ENCODE data around the gene MAGEB6. TPM values are rescaled to one million over a fixed set of nuclear protein-coding genes. Genes with fewer than 3 reads are reported as not detected.
"Not testable (repeated sequence)": the region's sequence is repeated elsewhere in the genome, so short reads cannot be mapped to it uniquely, and the experiment has no call there.

MAGEB6 gene
- total and polyA plus RNA-seq, 2 of the 4 experiments (the other 2 are of a cell fraction), result not detected

- H4K20me1 ChIP-seq (ENCODE audit: insufficient read depth, low read length), result no peaks in the 10 kb centered on the region
- no peak overlapping the region for H2BK5ac ChIP-seq (ENCODE audit: low read depth, low read length, poor library complexity, severe bottlenecking)
- no peak for TF ChIP-seq SMC3 (IDR thresholded peaks at IDR 0.05; ENCODE audit: low read depth, low read length)
- TF ChIP-seq USF2 (IDR thresholded peaks at IDR 0.05; ENCODE audit: low read depth, low read length), result no peak
- H3K27me3 ChIP-seq (ENCODE audit: control insufficient read depth, insufficient read depth, low read length), result no peaks in the 10 kb centered on the region
- H3K4me2 ChIP-seq (ENCODE audit: low read depth, low read length), result no peak overlapping the region
- ChIA-PET POLR2A (ENCODE audit: unreplicated experiment) (no interaction called here), CTCF (no interaction called here)
- DNase-seq (no peak), ATAC-seq (ENCODE audit: low read depth) (no peak)
- H3K9ac ChIP-seq (ENCODE audit: low read depth, low read length), result no peak overlapping the region
- H3K4ac ChIP-seq (ENCODE audit: low read depth, low read length), result no peak overlapping the region
- no peaks in the 10 kb centered on the region for H3K9me3 ChIP-seq (ENCODE audit: control insufficient read depth, insufficient read depth, low read length)
- no peak overlapping the region for H3K56ac ChIP-seq (ENCODE audit: extremely low read depth, insufficient read depth, low read length)
- H4K91ac ChIP-seq (ENCODE audit: insufficient read depth, low read depth, low read length), result no peak overlapping the region
- H3K4me1 ChIP-seq (ENCODE audit: control insufficient read depth, insufficient read depth, low read length), result no peaks in the 10 kb centered on the region
- dilution Hi-C loops (cut with HindIII; ENCODE audit: low sequenced_read_pairs, unreplicated experiment) (no loop called here), in situ Hi-C loops (cut with MboI; ENCODE audit: low sequenced_read_pairs) (no loop called here), intact Hi-C loops (cut with micrococcal nuclease) (no loop called here)
- no peak overlapping the region for H4K5ac ChIP-seq (ENCODE audit: low read depth, low read length)
- H3K79me1 ChIP-seq (ENCODE audit: low read depth in 1 of 2, low read length in 2 of 2), result no peaks in the 10 kb centered on the region
- H3K27ac ChIP-seq (ENCODE audit: insufficient read depth, low read length), result no peak overlapping the region
- H2AK9ac ChIP-seq (replicated peaks; ENCODE audit: low read depth, low read length, poor library complexity), result no peak overlapping the region
- H3K23ac ChIP-seq (ENCODE audit: low read depth, low read length), result no peak overlapping the region
- no peak overlapping the region for H2BK15ac ChIP-seq (ENCODE audit: low read depth, low read length)
- BruUV-seq (replicated peaks), result no TSS peak
- H3K18ac ChIP-seq (ENCODE audit: low read depth, low read length), result no peak overlapping the region
- H4K8ac ChIP-seq (ENCODE audit: low read depth in 2 of 2, low read length in 2 of 2), result no peak overlapping the region
- H2BK120ac ChIP-seq (ENCODE audit: low read depth, low read length), result no peak overlapping the region
- H2AK5ac ChIP-seq (ENCODE audit: low read depth, low read length), result no peak overlapping the region
- no peak overlapping the region for H2BK20ac ChIP-seq (ENCODE audit: low read depth, low read length)
- H3K4me3 ChIP-seq (ENCODE audit: insufficient read depth, low read depth, low read length), result no peak overlapping the region
- H3K36me3 ChIP-seq (ENCODE audit: control insufficient read depth, insufficient read depth, low read length), result no peaks in the 10 kb centered on the region
- H3K9me1 ChIP-seq (ENCODE audit: insufficient read depth, low read length), result no peaks in the 10 kb centered on the region
- no peak overlapping the region for H3K14ac ChIP-seq (replicated peaks; ENCODE audit: low read depth, low read length)
- no peak overlapping the region for H2AFZ ChIP-seq (replicated peaks; ENCODE audit: low read length, poor library complexity)
These were observed 11.3 kb downstream of the MAGEB6 start for GRCh38 chrX:26203561-26203960.

GRCh38 chrX:26204717-26205116, 12.5 kb downstream of the MAGEB6 start:
- H3K79me1 ChIP-seq (ENCODE audit: low read depth in 1 of 2, low read length in 2 of 2); H3K9ac ChIP-seq (ENCODE audit: low read depth, low read length); intact Hi-C loops (cut with micrococcal nuclease); H3K56ac ChIP-seq (ENCODE audit: extremely low read depth, insufficient read depth, low read length); H4K8ac ChIP-seq (ENCODE audit: low read depth in 2 of 2, low read length in 2 of 2); H3K27ac ChIP-seq (ENCODE audit: insufficient read depth, low read length); in situ Hi-C loops (cut with MboI; ENCODE audit: low sequenced_read_pairs); H3K4me3 ChIP-seq (ENCODE audit: insufficient read depth, low read depth, low read length); H2BK15ac ChIP-seq (ENCODE audit: low read depth, low read length); ATAC-seq (ENCODE audit: low read depth); H3K36me3 ChIP-seq (ENCODE audit: control insufficient read depth, insufficient read depth, low read length); H3K4me2 ChIP-seq (ENCODE audit: low read depth, low read length); H2AFZ ChIP-seq (replicated peaks; ENCODE audit: low read length, poor library complexity); H4K91ac ChIP-seq (ENCODE audit: insufficient read depth, low read depth, low read length); BruUV-seq (replicated peaks); POLR2A ChIA-PET (ENCODE audit: unreplicated experiment); H2AK9ac ChIP-seq (replicated peaks; ENCODE audit: low read depth, low read length, poor library complexity); H3K18ac ChIP-seq (ENCODE audit: low read depth, low read length); H4K20me1 ChIP-seq (ENCODE audit: insufficient read depth, low read length); CTCF ChIA-PET; H2BK5ac ChIP-seq (ENCODE audit: low read depth, low read length, poor library complexity, severe bottlenecking); H2BK20ac ChIP-seq (ENCODE audit: low read depth, low read length); dilution Hi-C loops (cut with HindIII; ENCODE audit: low sequenced_read_pairs, unreplicated experiment); H4K5ac ChIP-seq (ENCODE audit: low read depth, low read length); H2BK120ac ChIP-seq (ENCODE audit: low read depth, low read length); H3K27me3 ChIP-seq (ENCODE audit: control insufficient read depth, insufficient read depth, low read length); H3K4me1 ChIP-seq (ENCODE audit: control insufficient read depth, insufficient read depth, low read length); H3K4ac ChIP-seq (ENCODE audit: low read depth, low read length); H2AK5ac ChIP-seq (ENCODE audit: low read depth, low read length); DNase-seq; H3K14ac ChIP-seq (replicated peaks; ENCODE audit: low read depth, low read length); H3K9me1 ChIP-seq (ENCODE audit: insufficient read depth, low read length); H3K23ac ChIP-seq (ENCODE audit: low read depth, low read length); H3K9me3 ChIP-seq (ENCODE audit: control insufficient read depth, insufficient read depth, low read length): not testable (repeated sequence)
- 79% methylated on average over 12 of the region's 27 CpGs; no CpG with 5 or more reads in 1 of the 2 experiments for WGBS, 2 experiments (ENCODE audit: extremely low coverage in 2 of 2, insufficient read length in 1 of 2)
